ENCODE data around the gene RASSF4.

RASSF4 gene

DNA sequence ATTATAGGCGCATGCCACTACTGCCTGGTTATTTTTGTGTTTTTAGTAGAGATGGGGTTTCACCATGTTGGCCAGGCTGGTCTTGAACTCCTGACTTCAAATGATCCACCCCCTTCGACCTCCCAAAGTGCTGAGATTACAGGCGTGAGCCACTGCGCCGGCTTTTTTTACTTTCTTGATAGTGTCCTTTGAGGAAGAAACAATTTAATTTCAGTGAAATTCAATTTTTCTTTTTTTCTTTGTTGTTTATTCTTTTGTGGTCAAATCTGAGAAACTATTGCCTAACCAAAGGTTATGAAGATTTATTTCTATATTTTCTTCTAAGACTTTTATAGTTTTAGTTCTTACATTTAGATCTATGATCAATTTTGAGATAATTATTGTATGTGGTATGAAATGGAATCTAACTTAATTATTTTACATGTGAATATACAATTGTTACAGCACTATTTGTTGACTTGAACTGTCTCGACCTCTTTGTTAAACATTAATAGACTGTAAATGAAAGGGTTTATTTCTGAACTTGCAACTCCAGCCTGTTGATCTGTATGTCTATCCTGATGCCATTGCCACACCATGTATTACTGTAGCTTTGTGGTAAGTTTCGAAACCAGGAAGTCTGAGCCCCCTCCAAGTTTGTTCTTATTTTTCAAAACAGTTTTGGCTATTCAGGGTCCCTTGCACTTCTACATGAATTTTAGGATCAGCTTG lies 19.8 kb upstream of the RASSF4 start:
- no peak overlapping the region for H3K27ac ChIP-seq
- no peak overlapping the region for H3K4me3 ChIP-seq

DNA sequence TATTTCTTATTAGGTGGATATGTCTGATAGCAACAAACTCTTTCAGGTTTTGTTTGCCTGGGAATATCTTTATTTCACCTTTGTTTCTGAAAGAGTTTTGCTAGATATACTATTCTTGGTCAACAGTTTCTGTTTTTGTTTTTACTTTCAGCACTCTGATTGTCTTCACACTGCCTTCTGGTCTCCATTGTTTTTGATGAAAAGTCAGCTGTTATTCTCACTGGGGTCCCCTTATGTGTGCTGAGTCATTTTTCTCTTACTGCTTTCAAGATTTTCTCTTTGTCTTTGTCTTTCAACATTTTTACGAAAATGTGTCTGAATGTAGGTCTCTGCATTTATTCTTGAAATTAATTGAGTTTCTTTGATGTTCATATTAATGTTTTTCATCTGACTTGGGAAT lies 15.2 kb upstream of the RASSF4 start:
- no peak overlapping the region for H3K4me3 ChIP-seq
- no peak overlapping the region for H3K27ac ChIP-seq

DNA sequence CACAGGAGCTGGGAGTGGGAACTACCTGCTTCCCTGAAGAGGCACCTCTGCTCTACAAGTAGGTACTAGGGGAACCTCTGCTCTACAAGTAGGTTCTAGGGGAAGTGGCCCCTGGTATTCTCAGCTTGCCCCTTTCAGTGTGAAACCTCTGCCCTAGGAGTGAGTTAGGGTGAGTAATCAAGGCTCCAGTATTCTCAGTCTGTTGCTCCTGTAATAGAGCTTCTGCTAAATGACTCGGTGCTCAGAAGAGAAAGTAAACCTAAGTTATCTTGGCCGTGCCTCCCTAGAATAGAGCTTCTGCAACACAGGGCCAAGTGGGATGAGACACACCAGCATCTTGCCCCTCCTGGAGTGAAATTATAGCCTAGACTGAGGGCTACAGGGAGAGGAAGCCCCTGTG lies 13.4 kb upstream of the RASSF4 start:
- Histone ChIP-seq H3K4me3 (no peak overlapping the region), H3K27ac (peak overlapping the region in 2 of 21 experiments; percentile 9 to 29)

DNA sequence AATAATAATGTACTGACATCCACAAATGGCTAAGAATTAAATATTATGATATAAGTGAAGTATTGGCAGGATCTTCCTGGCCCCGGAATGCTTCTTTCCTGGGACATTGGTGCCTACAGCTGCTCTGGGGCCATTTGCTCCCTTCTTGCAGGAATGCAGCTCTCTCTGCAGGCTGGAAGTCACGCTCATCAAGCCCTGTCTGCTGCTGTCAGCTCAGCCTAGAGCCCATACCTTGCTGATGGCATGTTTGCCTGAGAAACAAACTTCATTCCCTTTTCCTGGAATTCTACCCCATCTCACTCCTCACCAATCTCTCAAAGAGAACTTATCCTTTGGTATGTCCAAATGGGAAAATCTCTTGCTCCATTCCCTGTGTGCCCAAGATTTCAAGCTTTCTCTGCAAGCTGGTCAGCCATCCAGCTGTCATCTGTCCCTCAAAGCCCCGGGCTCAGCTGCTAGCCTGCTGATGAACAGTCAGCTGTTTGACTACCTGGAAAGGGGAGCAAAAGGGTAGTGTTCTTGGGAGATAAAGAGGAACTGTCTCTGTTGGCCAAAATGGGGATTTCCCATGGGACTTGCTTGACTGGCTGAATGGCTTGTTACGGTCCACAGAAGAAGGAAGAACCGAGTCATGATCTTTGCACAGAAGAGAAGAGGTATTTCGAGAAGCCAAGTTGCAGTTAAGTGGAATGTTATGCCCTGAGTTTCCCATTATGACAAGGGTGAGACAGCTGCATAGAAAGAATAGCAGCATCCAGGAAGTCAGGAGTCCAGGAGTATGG lies 12.0 kb upstream of the RASSF4 start:
- Histone ChIP-seq H3K4me3 (no peak overlapping the region), H3K27ac (peak overlapping the region in 4 of 21 experiments; percentile 2 to 52 (median 28))

DNA sequence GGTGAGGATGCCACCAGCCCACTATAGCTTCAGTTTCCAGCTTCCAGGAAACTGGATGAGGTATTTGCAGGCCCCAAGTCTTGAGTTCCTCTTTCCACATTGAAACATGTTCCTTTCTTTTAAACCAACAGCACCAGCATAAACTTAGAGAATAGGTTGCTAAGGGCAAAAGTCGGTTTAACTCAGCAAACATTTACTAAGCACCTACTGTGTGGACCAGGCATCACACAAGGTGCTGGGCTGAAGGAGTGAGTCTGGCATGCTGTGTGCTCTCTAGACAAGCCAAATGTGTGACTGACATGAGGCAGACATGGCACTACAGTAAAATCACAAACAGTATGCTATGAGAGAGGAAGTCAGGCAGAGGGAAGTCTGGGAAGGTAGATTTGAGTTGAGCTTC lies 11.0 kb upstream of the RASSF4 start:
- H3K4me3 ChIP-seq, result no peak overlapping the region
- H3K27ac ChIP-seq, result peak overlapping the region in 5 of 21 experiments; percentile 25 to 48 (median 35)

DNA sequence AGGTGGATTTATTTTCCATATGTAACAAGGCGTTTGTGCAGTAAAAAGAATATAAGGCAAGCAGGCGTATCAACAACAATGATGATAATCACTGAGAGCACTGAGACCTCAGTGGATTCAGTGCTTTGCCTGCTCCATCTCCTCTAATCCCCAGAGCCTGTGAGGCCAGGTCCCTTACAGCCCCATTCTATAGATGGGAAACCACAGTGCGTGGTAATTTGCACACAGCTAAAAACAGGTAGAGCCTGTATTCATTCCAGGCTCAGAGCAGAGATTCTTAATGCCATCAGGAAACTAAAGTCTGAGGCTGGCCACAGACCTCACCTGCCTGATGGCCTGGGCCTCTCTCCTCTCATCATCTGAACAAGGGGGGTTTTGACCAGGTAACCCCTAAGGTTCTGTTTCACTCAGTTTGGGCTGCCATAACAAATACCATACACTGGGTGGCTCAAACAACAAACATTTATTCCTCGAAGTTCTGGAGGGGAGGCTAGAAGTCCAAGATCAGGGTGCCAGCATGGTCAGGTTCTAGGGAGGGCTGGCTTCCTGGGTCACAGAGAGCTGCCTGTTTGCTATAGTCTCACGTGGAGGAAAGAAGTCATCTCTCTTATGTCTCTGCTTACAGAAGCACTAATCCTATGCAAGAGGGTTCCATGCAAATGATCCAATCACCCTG lies 10.3 kb upstream of the RASSF4 start:
- H3K4me3 ChIP-seq, result no peak overlapping the region
- peak overlapping the region in 5 of 21 experiments; percentile 1 to 39 (median 29) for H3K27ac ChIP-seq

DNA sequence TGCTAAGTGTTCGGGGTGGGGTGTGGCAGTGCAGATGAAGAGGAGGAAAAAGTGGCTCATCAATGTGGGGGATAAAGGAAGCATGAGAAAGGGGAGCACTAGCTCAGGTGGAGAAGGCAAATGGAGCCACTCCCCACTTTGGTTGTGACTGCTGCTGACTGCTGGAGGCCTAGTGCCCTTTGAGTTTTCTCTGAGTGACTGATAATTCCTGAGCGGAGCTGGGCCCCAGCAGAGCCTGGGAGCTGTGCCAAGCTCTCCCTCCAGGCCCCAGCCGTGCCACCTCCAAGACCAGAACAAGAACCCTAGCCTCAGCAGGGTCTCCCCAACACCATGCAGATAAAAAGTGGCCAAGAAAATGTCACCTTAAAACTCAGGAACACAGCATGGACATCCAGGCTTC lies 9.7 kb upstream of the RASSF4 start:
- Histone ChIP-seq H3K27ac (peak overlapping the region in 2 of 21 experiments; percentile 4 to 35), H3K4me3 (no peak overlapping the region)

DNA sequence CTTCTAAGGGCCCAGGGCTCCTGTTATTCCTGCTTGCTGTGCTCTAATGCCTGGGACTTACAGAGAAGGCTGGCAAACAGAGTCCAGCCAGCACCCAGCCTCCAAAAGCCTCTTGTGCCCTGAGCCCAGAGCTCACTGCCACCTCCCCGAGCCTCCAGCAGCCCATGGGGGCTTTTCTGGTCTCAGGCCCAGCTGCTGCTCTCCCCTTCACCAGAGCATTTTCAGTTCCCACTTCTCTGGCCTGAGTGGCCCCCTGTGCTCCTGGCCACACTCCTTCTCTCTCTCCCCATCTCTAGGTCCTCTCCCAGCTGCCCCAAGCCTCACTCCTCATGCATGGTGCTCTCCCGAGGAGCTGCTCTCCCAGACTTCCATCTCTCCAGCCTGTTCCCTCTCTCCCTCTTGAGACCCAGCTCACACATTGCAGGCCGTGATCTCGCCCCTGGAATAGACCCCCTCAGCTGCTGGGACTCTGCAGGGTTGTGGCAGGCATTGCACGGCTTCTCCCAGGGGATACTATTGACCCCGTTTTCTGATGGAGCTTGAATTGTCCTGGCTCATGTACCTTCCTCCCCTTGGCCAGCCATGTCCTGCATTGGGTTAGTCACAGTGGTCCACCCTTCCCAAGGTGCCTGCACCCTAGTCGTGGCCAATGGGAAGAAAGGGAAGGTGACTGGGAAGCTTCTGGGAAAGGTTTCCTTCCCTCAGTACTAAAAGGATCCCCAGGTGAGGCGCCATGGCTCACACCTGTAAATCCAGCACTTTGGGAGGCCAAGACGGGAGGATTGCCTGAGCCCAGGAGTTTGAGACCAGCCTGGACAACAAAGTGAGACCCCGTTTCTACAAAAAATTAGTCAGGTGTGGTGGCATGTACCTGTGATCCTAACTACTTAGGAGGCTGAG lies 9.0 kb upstream of the RASSF4 start:
- Histone ChIP-seq H3K4me3 (no peak overlapping the region), H3K27ac (peak overlapping the region in 2 of 21 experiments; percentile 4 to 35)

DNA sequence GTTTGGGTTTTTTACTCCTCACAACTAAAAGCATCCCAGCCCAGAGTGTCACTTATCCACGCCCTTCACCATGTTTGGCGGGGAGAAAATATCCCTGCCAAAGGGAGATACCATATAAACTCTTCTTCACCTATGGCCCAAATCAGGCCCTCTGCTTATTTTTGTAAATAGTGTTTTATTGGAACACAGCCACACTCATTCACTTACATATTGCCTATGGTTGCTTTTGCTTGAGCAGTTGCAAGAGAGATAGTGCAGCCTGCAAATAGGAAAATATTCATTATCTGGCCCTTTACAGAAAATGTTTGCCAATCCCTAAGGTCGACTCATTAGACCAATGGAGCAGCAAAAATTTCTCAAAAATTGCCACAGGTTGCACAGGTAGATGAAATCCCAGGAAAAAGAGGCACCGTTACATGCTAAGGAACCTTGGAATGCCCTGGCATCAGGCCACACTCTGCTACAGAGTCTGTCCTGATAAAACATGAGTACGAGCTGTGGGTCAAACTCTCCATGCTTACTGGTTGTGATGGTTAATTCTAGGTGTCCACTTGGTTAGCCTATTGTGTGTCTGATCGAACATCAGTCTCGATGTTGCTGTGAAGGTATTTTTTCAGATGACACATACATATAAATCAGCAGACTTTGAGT lies 7.9 kb upstream of the RASSF4 start:
- Histone ChIP-seq H3K4me3 (no peak overlapping the region), H3K27ac (no peak overlapping the region)

DNA sequence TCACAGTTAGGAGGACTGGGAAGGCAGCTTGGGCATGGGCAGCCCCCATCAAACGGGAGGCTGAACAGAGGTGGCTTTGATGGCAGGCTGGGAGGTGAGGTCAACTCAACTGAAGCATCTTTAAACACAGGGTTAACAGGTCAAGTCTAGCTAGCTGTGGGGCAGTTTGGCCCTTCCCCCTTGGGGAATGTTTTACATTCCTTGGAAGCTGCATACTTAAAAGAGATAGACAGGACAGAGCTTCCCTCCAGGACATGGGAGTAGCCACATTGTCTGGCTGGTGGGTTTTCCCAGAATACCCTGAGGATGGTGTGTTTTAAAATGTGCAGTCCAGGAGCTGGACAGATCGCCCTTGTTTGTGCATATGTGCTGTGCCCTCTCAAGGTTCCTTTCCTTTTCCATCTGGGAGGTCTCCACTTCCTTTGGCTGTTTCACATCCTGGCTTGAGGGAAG lies 6.8 kb upstream of the RASSF4 start:
- no peak overlapping the region for H3K27ac ChIP-seq
- no peak overlapping the region for H3K4me3 ChIP-seq

DNA sequence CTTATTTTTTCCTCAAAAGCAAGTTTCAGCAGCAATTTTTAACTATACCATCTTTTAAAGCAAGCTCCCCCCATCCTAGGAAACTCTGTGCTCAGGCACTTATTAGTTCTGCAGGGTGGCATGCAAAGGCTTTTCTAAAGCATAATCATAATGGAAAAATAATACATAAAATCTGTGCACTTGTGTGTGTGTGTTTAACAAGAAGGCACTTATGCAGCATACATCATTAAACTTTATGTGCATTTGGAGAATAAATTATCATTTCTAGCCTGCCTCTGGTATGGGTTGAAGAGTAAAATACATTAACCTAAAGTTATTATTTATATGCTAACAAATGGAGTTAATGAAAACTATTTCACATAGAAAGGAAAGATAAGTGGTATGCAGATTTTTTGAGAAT lies 5.6 kb upstream of the RASSF4 start:
- H3K27ac ChIP-seq, result no peak overlapping the region
- H3K4me3 ChIP-seq, result no peak overlapping the region

DNA sequence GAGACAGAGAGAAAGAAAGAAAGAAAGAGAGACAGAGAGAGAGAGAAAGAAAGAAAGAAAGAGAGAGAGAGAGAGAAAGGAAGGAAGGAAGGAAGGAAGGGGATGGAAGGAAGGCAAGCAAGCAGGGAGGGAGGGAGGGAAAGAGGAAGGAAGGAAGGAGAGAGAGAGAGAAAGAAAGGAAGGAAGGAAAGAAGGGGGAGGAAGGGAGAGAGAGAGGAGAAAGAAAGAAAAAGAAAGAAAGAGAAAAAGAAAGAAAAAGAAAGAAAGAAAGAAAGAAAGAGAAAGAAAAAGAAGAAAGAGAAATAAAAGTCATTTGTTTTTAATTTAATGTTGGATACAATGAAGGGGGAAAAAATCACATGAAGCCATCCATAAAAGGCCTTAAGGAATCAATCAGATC lies 4.6 kb upstream of the RASSF4 start:
- Histone ChIP-seq H3K27ac (no peak overlapping the region), H3K4me3 (no peak overlapping the region)

DNA sequence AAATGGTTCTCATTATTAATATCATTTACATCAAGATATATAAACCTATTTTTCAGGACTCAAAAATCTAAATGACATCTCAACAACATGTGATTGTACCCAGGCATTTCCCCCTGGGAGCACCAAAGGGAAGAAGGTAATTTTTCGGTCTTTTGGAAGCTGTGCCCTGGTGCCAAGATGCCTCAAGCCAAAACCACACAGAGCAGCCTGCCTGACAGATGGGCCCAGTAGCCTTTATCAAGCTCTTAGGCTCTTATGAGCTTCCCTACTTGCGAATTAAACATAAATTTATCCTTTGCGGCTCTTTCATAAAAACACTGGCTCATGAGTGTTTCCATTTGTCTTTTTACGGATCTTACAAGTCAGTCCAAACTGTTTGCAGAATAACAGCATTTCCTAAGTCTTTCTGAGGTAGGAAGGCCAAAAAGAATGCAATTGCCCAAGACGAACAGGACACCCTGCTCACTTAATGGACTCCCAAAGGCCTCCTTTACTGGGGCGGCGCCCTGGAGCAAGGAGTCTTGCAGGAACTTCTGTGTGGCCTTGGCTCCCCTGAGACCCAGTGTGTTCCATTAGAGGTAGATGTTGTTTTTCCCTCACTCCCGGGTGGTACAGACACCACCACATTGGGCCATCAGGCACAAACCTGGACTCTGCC lies 4.1 kb upstream of the RASSF4 start:
- H3K27ac ChIP-seq, result peak overlapping the region in 1 of 21 experiments; percentile 14
- no peak overlapping the region for H3K4me3 ChIP-seq

DNA sequence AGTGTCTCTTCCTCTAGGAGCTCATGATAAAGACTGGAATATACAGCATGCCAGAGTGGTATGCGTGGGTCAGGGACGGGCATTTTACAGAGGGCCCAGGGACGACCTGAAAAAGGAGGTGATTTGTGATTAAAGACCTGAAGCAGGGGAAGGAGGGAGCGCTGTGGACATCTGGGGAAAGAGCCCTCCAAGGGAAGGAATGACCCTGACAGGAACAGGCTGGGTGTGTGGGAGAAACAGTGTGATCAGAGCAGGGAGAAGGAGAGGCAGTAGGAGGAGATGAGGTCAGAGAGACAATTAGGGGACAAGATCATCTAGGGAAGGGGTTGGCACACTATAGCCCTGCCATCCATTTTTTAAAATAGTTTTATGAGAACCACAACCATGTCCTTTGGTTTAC lies 3.4 kb upstream of the RASSF4 start:
- H3K27ac ChIP-seq, result peak overlapping the region in 1 of 21 experiments; percentile 14
- H3K4me3 ChIP-seq, result no peak overlapping the region

DNA sequence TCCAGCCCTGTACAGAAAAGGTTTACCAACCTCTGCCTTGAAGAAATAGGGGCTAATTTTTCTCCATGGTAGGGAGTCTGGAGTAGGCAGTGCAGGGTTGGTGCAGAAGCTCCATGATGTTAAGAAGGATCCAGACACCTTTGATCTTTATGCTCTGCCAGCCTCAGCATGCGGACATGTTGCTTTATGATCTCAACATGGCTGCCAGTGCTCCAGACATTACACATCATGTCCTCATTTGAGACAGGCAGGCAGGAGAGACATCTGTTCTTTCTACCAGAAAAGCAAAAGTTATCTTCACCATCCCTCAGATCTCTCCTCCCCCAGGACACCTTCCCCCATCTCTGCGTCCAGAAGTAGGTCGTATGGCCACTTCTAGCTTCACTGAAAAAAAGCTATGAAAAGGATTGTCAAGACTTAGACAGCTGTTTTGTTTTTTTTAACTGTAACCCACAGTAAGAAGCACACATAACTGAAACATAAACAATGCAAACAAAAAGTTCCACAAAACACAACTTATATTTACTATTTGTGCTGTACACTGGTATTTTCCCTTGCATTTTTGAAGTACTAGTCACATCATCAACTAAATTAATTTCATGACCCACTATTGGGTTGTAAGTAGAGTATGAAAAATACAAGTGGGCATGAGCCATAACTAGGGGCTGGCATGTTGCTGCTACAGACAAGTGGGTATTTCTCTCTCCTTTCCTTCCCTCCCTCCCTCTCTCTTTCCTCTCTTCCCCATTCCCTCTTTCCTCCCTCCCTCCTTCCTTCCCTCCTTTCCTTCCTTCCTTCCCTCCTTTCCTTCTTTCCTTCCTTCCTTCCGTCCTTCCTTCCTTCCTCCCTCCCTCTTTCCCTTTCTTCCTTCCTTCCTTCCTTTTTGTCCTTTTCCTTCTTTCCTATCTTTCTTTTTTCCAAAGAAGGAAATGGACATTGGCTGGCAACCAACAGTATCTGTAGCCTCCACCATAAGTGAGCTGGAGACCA lies 2.6 kb upstream of the RASSF4 start:
- peak overlapping the region in 2 of 21 experiments; percentile 18 to 94 for H3K27ac ChIP-seq
- no peak overlapping the region for H3K4me3 ChIP-seq

DNA sequence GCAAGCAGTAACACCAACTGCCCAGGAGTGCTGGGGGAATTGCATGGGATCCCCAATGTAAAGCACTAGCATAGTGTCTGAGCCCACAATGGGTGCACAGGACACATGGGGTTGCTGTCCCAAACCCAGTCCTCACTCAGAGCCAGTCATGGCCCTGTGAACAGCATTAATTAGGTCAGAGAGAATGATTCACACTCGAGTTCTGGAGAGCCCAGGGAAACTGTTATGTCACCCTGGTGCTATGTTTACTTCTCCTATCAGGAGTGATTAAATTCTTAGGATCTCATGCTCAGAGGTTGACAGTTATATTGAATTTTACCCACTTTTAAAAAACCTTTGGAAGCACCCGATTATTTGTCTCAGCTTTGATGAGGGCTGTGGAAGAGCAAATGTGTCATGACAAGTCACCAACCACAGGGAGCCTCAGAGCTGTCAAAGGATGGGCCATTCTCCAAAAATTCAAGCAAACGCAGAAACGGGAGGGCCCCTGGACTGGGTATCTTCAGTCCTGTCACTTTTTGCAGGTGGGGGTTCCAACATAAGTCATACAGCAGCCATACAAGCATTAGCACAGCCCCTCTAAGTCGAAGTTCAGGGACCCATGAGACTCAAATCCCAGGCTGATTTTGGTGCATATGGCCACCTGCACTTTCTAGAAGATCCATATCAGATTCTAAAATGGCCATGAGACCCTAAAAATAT lies 1.3 kb upstream of the RASSF4 start:
- H3K4me3 ChIP-seq, result peak overlapping the region; percentile 58 to 83 (median 62)
- peak overlapping the region in 16 of 21 experiments; percentile 73 to 95 (median 86) for H3K27ac ChIP-seq

DNA sequence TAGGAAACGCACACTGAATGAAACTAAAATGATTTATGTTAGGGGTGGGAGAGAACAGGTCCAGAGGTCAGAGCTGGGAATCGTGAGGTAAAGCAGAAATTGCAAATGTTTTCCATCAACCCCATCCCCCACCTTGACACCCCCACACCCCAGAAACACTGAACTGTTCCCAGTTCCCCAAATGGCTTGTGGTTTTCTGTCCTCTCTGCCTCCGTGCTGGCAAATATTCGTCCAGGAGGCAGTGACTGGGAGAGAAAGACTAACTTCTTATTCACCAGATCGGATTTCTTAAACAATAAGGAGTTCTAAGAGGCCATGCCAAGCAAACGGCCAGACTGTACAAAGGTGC lies 730 bp upstream of the RASSF4 start:
- Histone ChIP-seq H3K4me3 (peak overlapping the region; percentile 58 to 83 (median 62)), H3K27ac (peak overlapping the region in 20 of 21 experiments; percentile 46 to 95 (median 83))
